Superior temporal gyrus (tissue), 1 donor: ENCODE measurements around the gene NDUFS7.
A peak's percentile ranks its signal among the peaks of the same experiment; 100 is the strongest.

Source experiments
- DNase-seq: peaks from one replicate; pipeline ENCODE4 v3.0.0-alpha.2; 2016; ENCODE audit errors: extremely low spot score

Gene NDUFS7

GRCh38 chr19:1383312-1384084 is at the start of gene NDUFS7:
Gene NDUFS7 (plus strand): TSS chr19:1383907. CDS start chr19:1383927, 20 bp downstream.
- DNase-seq = peak; percentile 98

- DNase-seq = no peak
Measured at GRCh38 chr19:1336079-1336684, 47.5 kb upstream of the NDUFS7 start.

DNA sequence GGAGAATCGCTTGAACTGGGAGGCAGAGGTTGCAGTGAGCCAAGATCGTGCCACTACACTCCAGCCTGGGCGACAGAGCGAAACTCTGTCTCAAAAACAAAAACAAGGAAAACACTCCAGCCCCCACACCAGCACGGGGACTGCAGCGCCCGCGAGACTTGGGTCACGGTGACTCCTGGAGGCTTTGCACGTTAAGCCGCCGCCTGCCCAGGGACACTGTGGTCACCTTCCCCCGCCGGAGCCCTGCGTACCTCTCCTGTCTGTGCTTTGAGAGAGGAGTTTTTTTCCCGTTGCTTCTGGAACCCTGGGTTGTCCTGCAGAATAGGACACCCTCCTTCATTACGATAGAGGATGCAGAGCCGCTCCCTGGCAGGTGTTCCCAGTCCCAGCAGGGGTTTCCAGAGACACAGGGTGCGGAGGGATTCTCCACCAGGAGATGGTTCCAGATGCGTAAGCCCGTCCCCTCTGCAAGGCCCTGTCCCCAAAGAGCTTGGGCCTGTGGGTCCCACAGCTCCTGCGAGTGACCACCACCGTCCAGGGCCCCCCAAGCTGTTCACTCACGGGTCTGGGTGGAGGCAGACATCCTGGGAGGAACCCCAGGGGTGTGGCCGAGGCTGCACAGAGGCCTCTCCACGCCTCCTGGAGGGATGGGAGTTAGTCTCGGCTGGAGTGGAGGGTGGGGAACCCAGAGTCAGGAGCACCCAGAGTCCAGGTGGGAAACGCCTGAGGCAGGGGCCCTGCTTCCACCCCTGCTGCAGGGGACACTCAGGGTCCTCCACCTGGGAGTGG is 42.8 kb upstream of the NDUFS7 start:
- no peak for DNase-seq

DNA sequence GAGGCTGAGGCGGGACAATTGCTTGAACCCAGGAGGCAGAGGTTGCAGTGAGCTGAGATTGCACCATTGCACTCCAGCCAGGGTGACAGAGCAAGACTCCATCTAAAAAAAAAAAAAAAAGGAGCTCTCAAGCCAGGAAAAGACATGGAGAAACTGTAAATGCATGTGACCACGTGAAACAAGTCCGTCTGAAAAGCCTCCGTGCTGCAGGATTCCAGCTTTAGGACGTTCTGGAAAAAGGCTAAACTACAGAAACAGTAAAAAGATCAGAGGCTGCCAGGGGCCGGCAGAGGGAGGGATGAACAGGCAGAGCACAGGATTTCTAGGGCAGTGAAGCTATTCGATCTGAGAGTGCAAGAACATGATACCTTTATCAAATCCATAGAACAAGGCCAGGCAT is 40.7 kb upstream of the NDUFS7 start:
- no peak for DNase-seq

GRCh38 chr19:1349211-1349610 is 34.5 kb upstream of the NDUFS7 start:
- DNase-seq = no peak

DNA sequence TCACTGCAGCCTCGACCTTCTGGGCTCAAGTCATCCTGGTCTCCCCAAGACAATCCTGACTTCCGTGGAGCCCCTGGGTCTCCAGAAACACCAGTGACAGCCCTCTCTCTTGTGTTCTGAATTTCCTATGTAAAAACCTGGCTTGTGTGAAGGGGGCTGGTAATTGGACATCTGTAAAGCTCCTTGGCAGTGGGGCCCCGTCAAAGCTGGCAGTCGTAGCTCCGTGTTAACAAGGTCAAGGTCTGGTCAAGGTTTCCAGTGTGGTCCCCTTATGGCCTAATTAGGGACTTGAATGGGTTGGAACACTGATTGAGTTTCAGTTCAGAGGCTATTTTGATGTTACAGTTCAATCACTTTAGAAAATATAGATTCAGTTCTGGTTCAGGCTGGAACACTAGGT is 32.8 kb upstream of the NDUFS7 start:
- DNase-seq = no peak

- DNase-seq = no peak
Measured at GRCh38 chr19:1351381-1351851, 32.3 kb upstream of the NDUFS7 start.

DNA sequence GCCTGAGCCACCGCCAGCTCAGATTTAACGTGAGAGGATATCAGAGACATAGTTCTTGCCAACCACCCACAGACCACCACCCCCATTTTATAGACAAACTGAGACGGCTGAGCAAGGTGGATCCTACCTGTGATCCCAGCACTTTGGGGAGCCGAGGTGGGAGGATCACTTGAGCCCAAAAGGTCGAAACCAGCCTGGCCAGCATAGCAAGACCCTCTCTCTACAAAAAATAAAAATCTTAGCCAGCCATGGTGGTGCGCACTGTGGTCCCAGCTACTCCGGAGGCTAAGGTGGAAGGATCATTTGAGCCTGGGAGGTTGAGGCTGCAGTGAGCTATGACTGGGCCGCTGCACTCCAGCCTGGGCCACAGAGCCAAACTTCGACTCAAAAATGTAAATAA is 30.6 kb upstream of the NDUFS7 start:
- DNase-seq = no peak

- DNase-seq = no peak
Measured at GRCh38 chr19:1354970-1355567, 28.6 kb upstream of the NDUFS7 start.

DNA sequence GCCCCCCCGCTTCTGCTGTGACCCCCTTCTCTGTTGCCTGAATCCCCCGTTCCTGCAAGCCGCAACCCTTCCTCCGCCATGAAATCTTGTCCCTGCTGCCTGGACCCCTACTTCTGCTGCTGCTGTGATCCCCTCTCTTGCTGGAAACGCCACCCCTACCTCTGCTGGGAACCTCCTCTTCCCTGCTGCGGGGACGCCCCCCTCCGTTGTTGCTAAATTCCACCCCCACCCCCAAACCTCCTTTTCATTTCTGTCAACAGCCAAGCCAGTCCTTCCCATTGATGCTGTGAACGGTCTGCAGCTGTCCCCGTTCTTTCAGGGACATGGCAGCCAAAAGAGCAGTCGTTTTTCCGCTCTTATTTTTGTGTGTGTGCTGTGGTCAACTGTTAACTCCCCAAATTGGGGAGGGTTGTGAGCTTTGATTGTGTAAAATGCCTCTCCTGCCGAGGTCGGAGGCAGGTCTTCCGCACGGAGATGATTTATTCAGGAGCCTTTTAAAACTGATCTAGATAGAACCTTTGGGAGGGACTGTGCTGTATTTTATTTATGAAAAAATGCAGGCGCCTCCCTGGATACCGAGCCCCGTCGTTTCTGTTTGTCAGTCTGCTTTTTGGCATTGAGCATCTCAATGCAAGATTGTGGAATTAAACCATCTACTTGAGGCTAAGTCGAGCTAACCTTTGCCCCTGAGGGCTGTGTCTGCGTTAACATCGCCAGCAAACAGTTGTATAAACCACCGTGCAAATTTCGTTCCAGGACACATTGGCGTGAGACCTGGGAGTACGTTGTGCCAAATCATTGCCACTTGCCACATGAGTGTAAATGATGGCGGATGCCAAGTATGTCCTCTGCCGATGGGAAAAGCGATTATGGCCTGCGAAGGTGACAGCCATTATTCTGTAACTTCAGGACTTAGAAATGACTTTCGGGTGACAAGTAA is 27.9 kb upstream of the NDUFS7 start:
- DNase-seq = peak; percentile 68

GRCh38 chr19:1356508-1356865 is 27.2 kb upstream of the NDUFS7 start:
- DNase-seq = no peak

- DNase-seq = no peak
Measured at GRCh38 chr19:1357531-1358109, 26.1 kb upstream of the NDUFS7 start.

- DNase-seq = no peak
Measured at GRCh38 chr19:1360126-1360817, 23.4 kb upstream of the NDUFS7 start.

GRCh38 chr19:1360818-1361461 is 22.8 kb upstream of the NDUFS7 start:
- DNase-seq = peak; percentile 83

- DNase-seq = no peak
Measured at GRCh38 chr19:1361601-1362386, 21.9 kb upstream of the NDUFS7 start.

DNA sequence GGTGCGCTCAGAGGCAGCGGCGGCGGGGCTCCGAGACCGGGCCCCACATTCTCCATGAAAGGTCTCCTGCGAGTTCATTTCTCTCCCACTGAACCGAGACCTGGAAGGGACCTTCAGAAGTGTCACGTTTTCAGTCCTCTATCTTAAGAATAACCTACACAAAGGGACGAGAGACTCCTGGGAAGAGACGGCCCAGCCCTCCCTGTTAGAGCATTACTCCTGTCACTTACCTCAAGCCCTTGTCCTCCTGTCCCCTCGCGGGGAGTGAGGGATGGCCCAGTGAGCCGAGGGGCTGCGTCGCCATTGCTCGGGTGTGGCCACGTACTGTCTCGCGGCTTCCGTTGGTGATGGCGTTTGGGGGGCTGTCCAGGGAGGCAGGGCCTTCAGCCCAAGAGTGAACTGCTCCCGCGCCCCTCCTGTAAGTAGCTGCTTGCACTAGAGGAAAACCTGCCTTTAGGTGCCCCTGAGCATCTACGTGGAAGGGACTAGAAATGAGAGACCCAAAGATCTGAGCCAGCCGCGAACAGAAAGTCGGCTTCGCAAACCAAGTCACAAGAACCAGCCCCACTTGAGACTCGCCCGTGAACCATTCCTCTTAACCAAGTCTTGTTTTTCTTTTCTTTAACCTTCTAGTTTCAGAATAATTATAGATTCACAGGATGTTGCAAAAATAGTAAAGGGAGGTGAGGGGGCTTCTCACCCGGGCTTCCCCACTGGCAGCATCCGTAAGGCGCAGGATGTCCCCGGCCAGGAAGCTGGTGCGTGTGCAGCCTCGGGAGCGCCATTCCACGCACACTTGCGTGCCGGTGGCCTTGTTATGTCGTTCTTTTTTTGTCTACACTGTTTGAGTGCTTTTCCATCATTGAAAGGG is 21.1 kb upstream of the NDUFS7 start:
- DNase-seq = no peak

DNA sequence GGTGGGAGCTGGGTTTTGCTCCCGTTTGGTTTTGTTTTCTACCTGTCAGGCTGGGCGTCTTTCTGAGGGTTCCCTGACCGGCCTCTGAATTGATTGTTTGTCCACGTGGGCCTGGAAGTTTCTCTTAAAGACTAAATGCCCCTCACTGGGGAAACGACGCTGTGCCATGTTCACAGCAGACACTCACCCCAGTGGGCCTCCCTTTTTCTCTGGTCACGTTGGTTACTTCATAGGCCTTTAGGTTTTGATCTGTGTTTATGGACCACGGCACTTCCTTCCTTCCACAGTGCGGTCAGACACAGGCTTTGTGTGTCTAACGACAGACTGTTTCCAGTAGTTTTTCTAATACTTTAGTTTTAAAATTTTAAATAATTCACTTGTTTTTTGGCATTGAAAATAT is 20.1 kb upstream of the NDUFS7 start:
- no peak for DNase-seq
